Embryonic facial prominence (tissue), 1 donor: ENCODE measurements around the gene KDM4C.
"Not testable (repeated sequence)": the region's sequence is repeated elsewhere in the genome, so short reads cannot be mapped to it uniquely, and the experiment has no call there.

Experiments used
- DNase-seq: peaks from one replicate; pipeline ENCODE4 v3.0.0-alpha.2; 2016; ENCODE audit errors: extremely low spot score

KDM4C gene

GRCh38 chr9:7169717-7170389 is 412.1 kb downstream of the KDM4C start:
- DNase-seq = no peak

- DNase-seq = no peak
These were observed 413.8 kb downstream of the KDM4C start for GRCh38 chr9:7171396-7172153.

GRCh38 chr9:7172154-7173115 is 414.7 kb downstream of the KDM4C start:
- DNase-seq = no peak

- DNase-seq = no peak
These were observed 415.4 kb downstream of the KDM4C start for GRCh38 chr9:7173139-7173538.

- no peak for DNase-seq
These were observed 416.5 kb downstream of the KDM4C start for GRCh38 chr9:7174301-7174700.

GRCh38 chr9:7174884-7175283 is 417.1 kb downstream of the KDM4C start:
- no peak for DNase-seq

- DNase-seq = peak; percentile 24
These were observed 418.8 kb downstream of the KDM4C start for GRCh38 chr9:7176561-7176960.

- DNase-seq = no peak
These were observed 419.6 kb downstream of the KDM4C start for GRCh38 chr9:7177383-7177782.

- no peak for DNase-seq
These were observed 421.0 kb downstream of the KDM4C start for GRCh38 chr9:7178729-7179128.

GRCh38 chr9:7180247-7180646 is 422.5 kb downstream of the KDM4C start:
- DNase-seq = no peak

GRCh38 chr9:7183139-7183538 is 425.4 kb downstream of the KDM4C start:
- DNase-seq = not testable (repeated sequence)

- no peak for DNase-seq
These were observed 427.8 kb downstream of the KDM4C start for GRCh38 chr9:7185612-7186011.

- DNase-seq = no peak
These were observed 428.4 kb downstream of the KDM4C start for GRCh38 chr9:7186175-7186574.

GRCh38 chr9:7192266-7192665 is 434.5 kb downstream of the KDM4C start:
- DNase-seq = no peak

- DNase-seq = no peak
These were observed 437.8 kb downstream of the KDM4C start for GRCh38 chr9:7195526-7195925.

GRCh38 chr9:7196467-7196866 is 438.7 kb downstream of the KDM4C start:
- no peak for DNase-seq

GRCh38 chr9:7201196-7201595 is 443.4 kb downstream of the KDM4C start:
- no peak for DNase-seq

- DNase-seq = no peak
These were observed 448.0 kb downstream of the KDM4C start for GRCh38 chr9:7205806-7206205.

- DNase-seq = no peak
These were observed 448.5 kb downstream of the KDM4C start for GRCh38 chr9:7206221-7206758.

- DNase-seq = no peak
These were observed 451.4 kb downstream of the KDM4C start for GRCh38 chr9:7209016-7209715.

GRCh38 chr9:7209990-7210389 is 452.2 kb downstream of the KDM4C start:
- no peak for DNase-seq
